Measurements from ENCODE around the gene LIPM.

Gene LIPM

GRCh38 chr10:88763441-88763840 lies 39.1 kb upstream of the LIPM start:
- TF ChIP-seq CTCF (IDR thresholded peaks at IDR 0.05; ENCODE audit: low read depth, low read length), result no peak
- no peak for DNase-seq (ENCODE audit: low read depth in 2 of 2)
- no peak overlapping the region for H3K4me3 ChIP-seq (replicated peaks in 1 of 2; ENCODE audit: low read depth in 2 of 2, low read length in 2 of 2)

- no peak overlapping the region for H3K4me3 ChIP-seq (replicated peaks in 1 of 2; ENCODE audit: low read depth in 2 of 2, low read length in 2 of 2)
- TF ChIP-seq CTCF (IDR thresholded peaks at IDR 0.05; ENCODE audit: low read depth, low read length), result no peak
- no peak for DNase-seq (ENCODE audit: low read depth in 2 of 2)
Observed at GRCh38 chr10:88764110-88764509, 38.4 kb upstream of the LIPM start.

DNA sequence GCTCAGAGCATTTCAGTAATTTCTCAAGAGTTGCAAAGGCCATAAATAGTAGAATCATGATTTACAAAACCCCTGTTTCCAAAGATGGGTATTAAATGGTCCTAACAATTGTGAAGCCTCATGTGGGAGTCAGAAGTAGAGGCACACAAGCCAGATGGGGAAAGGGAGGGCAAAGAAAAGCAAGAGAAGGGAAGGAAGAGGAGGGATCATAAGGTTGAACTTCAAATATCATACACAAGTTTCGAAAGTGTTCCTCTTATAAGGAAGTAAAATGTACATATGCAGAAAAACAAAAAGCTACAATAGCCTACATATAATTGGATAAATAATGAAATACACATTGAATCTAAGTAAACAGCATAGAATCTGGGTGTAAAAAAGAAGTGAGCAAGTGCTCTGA lies 36.7 kb upstream of the LIPM start:
- no peak for TF ChIP-seq CTCF (IDR thresholded peaks at IDR 0.05; ENCODE audit: low read depth, low read length)
- H3K4me3 ChIP-seq (replicated peaks in 1 of 2; ENCODE audit: low read depth in 2 of 2, low read length in 2 of 2), result no peak overlapping the region
- no peak for DNase-seq (ENCODE audit: low read depth in 2 of 2)

DNA sequence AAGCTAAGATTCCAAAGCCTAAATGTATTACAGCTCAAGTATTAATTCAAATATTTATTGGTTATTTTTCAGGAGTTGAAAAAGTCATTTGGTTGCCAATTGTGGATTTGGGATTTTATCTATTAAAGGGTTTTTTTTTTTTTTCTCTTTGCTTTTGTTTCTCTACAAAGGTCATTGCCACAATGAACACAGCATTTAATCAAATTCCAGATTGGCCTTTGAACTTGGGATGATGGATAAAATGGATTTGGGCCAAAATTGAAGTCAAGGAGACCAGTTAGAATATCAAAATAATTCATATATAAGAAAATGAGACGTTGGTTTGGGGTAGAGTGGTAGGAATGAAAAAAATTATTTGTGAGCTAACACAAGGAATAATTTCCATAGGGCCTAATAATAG lies 33.1 kb upstream of the LIPM start:
- no peak for TF ChIP-seq CTCF (IDR thresholded peaks at IDR 0.05; ENCODE audit: low read depth, low read length)
- H3K4me3 ChIP-seq (replicated peaks in 1 of 2; ENCODE audit: low read depth in 2 of 2, low read length in 2 of 2), result no peak overlapping the region
- DNase-seq (ENCODE audit: low read depth in 2 of 2), result no peak

- no peak for TF ChIP-seq CTCF (IDR thresholded peaks at IDR 0.05; ENCODE audit: low read depth, low read length)
Observed at GRCh38 chr10:88781206-88781605, 21.3 kb upstream of the LIPM start.

GRCh38 chr10:88782222-88782621 lies 20.3 kb upstream of the LIPM start:
- no peak overlapping the region for H3K4me3 ChIP-seq (replicated peaks in 1 of 2; ENCODE audit: low read depth in 2 of 2, low read length in 2 of 2)
- no peak for DNase-seq (ENCODE audit: low read depth in 2 of 2)
- no peak for TF ChIP-seq CTCF (IDR thresholded peaks at IDR 0.05; ENCODE audit: low read depth, low read length)

More at GRCh38 chr10:88781206-88781605, 21.3 kb upstream of the LIPM start:
- peak in 1 of 2 donors; percentile 22 for DNase-seq (ENCODE audit: low read depth in 2 of 2)
- no peak overlapping the region for H3K4me3 ChIP-seq (replicated peaks in 1 of 2; ENCODE audit: low read depth in 2 of 2, low read length in 2 of 2)

DNA sequence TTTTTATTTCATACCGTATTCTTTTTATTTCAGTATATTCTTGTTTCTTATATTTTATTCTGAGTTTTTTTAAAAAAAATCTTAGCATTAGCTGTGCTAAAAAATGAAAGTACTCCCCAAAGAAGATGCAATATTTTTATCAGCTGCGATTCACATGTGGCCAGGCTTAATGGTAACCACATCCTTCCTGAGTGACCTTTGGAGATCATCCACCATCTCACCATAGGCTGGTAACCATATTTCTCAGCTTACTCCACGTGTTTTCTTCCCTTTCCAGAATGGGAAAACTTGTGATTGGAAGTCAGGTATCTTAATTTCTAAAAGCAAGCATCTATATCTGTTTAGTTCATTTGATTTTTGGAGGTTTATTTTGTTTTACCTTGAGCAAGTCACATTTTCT lies 18.8 kb upstream of the LIPM start:
- peak in 1 of 2 donors; percentile 15 for DNase-seq (ENCODE audit: low read depth in 2 of 2)
- no peak overlapping the region for H3K4me3 ChIP-seq (replicated peaks in 1 of 2; ENCODE audit: low read depth in 2 of 2, low read length in 2 of 2)
- no peak for TF ChIP-seq CTCF (IDR thresholded peaks at IDR 0.05; ENCODE audit: low read depth, low read length)

All from cardiac fibroblast (primary cell).